Tibial nerve (tissue), 4 donors: ENCODE data around the gene KCNJ9.

Experiments
- CTCF ChIP-seq, 5 experiments: fragments of 200-600 bp in 3 of 5; fragments of 450-650 bp in 2 of 5; sonication (generic) in 3 of 5; IDR thresholded peaks; one replicate each; pipeline ENCODE4 v1.5.1; 2016 to 2019; ENCODE audit warnings: antibody characterized with exemption in 5 of 5, mild to moderate bottlenecking in 3 of 5, moderate library complexity in 2 of 5
- EP300 ChIP-seq, 2 donors: sonication (generic); formaldehyde crosslinking; IDR thresholded peaks; one replicate each; pipeline ENCODE4 v1.6.1; 2017; ENCODE audit warnings: antibody characterized with exemption in 2 of 2, mild to moderate bottlenecking in 1 of 2
- POLR2A ChIP-seq, 2 donors: fragments of 450-650 bp; IDR thresholded peaks; one replicate each; pipeline ENCODE4 v1.6.1; 2017; ENCODE audit warnings: antibody characterized with exemption in 2 of 2, mild to moderate bottlenecking in 2 of 2, moderate library complexity in 2 of 2

DNA sequence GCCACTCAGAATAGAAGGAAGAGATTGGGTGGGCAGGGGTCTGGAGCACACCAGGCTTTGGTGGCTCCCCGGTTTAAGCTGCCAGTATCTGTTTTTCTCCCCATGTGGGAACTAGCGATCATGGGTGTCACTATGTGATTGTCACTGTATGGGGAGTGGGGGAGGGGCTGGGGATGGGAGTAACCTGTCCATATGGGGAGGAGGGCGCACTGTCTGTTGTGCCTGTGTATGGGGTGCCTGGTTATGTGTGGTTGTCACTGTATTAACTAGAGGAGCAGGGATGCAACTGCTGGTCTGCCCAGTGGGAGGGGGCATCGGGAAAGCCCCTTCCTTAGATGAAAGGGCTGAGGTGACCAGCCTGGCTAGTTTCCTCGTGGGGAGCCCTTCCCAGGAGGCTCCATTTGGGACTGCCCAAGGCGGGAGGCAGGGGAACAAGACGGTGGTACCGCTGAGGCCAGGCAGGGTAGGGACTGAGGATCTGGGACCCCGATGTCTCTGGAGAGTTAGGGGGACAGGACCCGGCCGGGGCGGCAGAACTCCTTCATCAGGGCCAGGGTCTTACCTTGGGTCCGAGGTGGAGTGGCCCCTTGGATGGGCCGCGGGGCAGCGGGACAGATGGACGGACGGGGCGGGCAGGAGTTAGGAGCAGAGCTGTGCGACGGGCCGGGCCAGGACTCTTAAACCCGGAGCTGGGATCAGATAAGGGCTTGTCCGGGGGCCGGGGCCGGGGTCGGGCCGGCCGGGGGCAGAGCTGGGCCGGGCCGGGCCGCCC is 11.7 kb upstream of the KCNJ9 start, which contains the start of gene KCNJ10:
- TF ChIP-seq CTCF (IDR thresholded peaks at IDR 0.05) (no peak), POLR2A (IDR thresholded peaks at IDR 0.05) (no peak), EP300 (IDR thresholded peaks at IDR 0.05) (no peak)
